Effector memory CD4-positive, alpha-beta T cell (primary cell): Measurements from ENCODE around the gene SUPT6H.

ENCODE experiments used
- DNase-seq, 3 donors: peaks; one replicate each; pipeline ENCODE4 v3.0.0-alpha.2; 2020
- H3K27ac ChIP-seq: 2 replicates; pipeline ENCODE4 v1.7.0; 2013; ENCODE audit warnings: mild to moderate bottlenecking, low read length, moderate library complexity; ENCODE audit not compliant: insufficient read depth, poor library complexity, severe bottlenecking
- H3K27me3 ChIP-seq: replicated peaks from 2 replicates; pipeline ENCODE4 v1.7.0; 2013; ENCODE audit warnings: mild to moderate bottlenecking, low read length; ENCODE audit not compliant: insufficient read depth, control insufficient read depth, poor library complexity, severe bottlenecking
- H3K36me3 ChIP-seq: 2 replicates; pipeline ENCODE4 v1.7.0; 2013; ENCODE audit warnings: mild to moderate bottlenecking, low read length, moderate library complexity; ENCODE audit not compliant: control insufficient read depth, insufficient read depth
- H3K4me1 ChIP-seq: 2 replicates; pipeline ENCODE4 v1.7.0; 2013; ENCODE audit warnings: low read length, mild to moderate bottlenecking; ENCODE audit not compliant: control insufficient read depth, insufficient read depth, poor library complexity, severe bottlenecking
- H3K4me3 ChIP-seq: 2 replicates; pipeline ENCODE4 v1.7.0; 2013; ENCODE audit warnings: low read length, low read depth, mild to moderate bottlenecking; ENCODE audit not compliant: insufficient read depth, poor library complexity, severe bottlenecking
- H3K9me3 ChIP-seq: 2 replicates; pipeline ENCODE4 v1.7.0; 2013; ENCODE audit warnings: mild to moderate bottlenecking, low read length, moderate library complexity; ENCODE audit not compliant: control insufficient read depth

The SUPT6H gene

DNA sequence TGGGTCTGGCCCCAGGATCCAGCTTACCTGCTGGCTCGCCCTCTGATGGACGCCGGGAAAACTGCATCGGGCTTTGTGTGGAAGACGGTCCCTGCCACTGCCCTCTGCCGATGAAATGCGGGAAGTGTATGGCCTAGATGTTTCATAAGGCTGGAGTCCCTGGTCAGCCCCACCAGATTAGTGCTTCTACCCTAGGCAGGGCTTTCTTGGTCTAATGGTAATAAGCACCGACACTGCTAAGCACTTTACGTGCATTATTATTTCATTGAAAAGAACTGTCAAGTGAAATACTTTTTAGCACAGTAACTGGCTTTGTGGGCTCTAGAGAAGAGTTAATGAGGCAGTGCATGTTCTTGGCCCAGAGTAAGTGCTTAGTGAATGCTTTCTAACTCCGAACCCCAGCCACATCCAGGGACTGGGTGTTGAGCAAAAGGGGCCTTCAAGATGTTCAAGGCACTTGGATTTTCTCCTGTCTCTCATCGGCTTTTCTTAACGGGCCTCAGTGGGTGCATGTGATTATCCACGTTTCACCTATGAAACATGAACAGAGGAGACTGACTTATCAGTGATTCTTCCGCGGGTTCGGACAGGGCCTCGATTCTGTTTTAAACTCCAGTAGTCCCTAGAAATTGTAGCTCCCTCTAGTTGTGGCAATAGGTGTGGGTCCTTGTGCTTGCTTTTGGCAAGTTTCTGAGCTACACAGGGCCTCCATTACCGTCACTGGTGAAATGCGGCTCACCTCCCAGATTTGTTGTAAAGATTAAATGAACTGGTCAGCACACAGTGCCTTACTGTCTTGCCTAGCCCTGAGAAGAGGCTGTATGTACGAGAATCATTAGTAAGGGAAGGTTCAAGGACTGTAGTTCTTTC is 88.4 kb downstream of the SUPT6H start:
- peaks cover 10% of the 10 kb centered on the region for H3K4me1 ChIP-seq
- DNase-seq, result peak; percentile 77 to 86 (median 79)
- H3K4me3 ChIP-seq, result no peak overlapping the region
- peak overlapping the region; percentile 60 for H3K27ac ChIP-seq
- no peaks in the 10 kb centered on the region for H3K9me3 ChIP-seq
- peaks cover 10% of the 10 kb centered on the region for H3K36me3 ChIP-seq
- H3K27me3 ChIP-seq, result no peaks in the 10 kb centered on the region

DNA sequence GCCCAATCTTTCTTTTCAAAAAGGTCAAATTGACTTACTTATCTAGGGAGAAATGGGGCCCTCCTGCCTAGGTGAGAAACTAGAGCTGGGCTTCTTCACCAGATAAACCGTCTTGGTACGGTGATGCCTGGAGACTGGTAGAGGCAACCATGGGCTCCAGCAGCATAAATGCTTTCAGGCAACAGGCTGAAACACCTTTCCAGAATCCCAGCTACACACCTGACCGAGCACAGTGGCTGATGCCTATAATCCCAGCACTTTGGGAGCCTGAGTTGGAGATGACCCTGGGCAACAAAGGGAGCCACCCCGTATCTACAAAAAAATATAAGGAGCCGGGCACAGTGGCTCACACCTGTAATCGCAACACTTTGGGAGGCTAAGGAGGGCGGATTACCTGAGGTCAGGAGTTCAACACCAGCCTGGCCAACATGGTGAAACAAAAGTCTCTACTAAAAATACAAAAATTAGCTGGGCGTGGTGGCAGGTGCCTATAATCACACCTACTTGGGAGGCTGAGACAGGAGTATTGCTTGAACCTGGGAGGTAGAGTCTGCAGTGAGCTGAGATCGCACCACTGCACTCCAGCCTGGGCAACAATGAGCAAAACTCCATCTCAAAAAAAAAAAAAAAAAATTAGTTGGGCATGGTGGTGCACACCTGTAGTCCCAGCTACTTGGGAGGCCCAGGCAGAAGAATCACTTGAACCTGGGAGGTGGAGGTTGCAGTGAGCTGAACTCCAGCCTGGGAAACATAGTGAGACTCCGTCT is 89.8 kb downstream of the SUPT6H start:
- Histone ChIP-seq H3K9me3 (no peaks in the 10 kb centered on the region), H3K27ac (no peak overlapping the region)

More for the DNA sequence above, 89.8 kb downstream of the SUPT6H start:
- Histone ChIP-seq H3K4me1 (peaks cover 4% of the 10 kb centered on the region), H3K27me3 (no peaks in the 10 kb centered on the region), H3K4me3 (no peak overlapping the region), H3K36me3 (peaks cover 10% of the 10 kb centered on the region)
- DNase-seq, result no peak
